ENCODE results near the gene RPL5.

The RPL5 gene

DNA sequence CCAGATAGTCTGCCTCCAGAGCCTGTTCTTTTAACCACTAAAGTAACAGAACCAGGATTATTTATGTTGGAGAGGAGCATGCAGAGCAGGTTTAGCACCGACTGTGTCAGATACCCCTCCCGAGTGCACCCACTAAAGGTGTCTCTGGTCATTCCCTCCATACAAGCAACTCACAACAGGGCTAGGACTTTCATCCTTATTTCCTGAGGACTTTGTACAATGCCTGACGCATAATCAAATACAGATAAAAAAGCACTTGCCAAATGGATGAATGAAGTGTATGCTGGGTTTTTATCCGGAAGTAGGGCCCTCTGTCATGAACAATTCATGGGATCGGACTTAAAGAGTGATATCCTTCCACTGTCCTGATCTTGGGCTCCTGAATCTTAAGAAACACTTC, 26.0 kb downstream of the RPL5 start:
- no peak for DNase-seq (ENCODE audit: low read depth)

DNA sequence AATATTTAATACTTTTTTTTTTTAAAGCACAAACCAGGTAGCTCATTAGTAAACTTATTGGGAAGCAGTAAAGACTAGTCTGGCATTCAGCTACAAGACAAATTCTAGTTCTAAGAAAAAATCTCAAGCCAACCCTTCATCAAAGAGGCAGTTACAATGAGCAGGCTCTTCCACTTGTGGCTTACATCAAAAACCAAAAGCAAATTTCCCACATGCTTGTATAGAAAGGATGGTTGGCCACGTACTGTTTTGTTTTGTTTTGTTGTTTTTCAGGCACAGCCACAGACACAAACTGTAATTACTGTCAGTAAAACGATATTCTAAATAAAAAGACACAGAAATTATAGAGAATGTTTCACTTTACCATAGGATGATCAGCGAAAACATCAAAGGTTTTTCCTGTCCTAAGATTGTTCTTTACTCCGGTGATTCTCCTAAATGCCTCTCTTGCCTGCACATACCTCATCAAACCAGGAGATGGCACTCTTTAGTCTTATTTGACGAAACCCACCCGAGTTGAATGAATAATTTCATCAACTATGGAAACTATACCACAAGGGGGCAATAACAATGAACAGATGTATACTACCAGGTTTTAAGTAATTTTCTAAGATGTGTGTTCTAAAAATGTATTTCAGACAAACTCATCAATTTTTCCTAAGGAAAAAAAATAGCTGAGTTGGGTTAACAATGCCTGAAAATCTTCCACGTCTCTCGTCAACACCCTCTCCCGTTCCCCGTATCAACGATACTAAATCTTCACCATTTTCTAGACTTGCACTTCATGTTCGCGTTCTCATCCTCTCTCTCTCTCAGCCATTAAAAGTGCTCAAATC, 26.9 kb downstream of the RPL5 start:
- DNase-seq (ENCODE audit: low read depth) = no peak

DNA sequence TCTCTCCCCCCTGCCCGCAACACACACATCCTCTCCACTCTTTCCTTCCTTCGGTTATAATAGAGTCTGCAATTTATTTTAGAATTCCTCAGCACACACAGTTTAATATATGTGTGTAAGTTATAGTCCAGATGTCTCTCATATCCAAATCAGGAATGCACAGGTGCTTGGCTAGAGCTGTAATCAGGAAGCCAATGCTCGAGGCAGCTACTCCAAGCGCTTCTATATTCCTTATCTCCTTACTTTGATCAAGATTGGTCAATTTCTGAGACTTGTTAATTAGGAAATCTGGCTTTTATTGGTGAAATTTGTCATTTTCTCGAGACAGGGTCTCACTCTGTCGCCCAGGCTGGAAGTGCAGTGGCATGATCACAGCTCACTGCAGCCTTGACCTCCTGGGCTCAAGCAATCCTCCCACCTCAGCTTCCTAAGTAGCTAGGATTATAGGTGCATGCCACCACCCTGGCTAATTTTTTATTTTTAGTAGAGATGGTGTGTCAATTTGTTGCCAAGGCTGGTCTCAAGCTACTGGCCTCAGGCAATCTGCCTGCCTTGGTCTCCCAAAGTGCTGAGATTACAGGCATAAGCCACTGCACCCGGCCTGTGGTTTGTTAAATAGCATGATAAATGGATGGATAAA, 27.7 kb downstream of the RPL5 start:
- no peak for DNase-seq (ENCODE audit: low read depth)

DNA sequence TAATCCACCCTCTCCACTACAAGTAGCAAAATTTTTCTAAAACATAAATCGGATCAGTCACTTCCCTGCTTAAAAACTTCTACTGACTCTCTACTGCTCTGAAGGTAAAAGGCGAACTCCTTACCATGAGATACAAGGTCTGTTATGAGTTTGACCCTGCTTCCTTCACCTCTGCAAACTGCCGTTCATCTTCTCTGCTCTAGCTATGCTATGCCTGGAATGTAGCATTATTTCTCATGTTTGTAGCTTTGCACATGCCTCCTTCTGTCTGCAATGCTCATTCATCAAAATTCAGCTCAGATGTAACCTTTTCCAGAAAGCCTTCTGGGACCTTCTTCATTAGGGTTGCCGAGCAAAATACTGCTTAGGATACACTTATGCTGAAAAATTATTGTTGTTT, 30.8 kb downstream of the RPL5 start:
- no peak for DNase-seq (ENCODE audit: low read depth)

DNA sequence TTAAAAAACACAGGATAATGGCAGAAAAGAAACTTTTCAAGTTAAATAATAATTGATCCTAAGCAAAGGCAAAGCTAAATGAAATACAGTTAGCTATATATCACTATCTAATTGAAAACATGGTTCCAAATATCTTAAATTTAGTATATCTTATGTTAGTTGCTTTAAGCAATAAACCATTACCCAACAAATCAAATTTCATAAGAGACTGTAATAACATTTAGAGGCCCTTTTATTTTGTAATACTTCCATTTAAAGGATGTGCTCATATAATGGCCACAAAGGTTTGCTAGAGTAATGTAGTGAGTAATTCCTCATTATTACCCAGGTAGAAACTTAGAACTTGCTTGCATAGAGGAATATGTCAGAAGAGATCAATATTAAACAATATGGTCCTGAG, 32.3 kb downstream of the RPL5 start:
- DNase-seq (ENCODE audit: low read depth) = no peak

DNA sequence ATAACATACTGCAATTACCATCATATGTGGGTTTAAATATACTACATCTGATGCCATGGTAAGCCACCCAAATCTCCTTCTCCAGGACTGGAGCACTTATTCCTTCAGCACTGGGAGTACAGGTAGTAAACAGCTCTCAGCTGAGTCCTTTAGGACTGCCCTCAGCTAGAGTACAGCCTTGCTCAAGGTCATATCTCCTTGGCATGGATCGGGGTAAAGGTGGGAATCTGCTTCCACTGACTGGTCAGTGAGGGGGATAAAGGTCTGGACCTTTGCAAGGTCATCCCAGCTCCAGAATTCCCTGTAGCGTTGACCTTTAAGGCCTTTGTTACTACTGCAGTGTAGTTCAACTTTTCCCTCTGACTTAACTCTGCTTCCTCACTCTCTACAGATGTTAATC, 38.8 kb downstream of the RPL5 start:
- DNase-seq (ENCODE audit: low read depth) = no peak

DNA sequence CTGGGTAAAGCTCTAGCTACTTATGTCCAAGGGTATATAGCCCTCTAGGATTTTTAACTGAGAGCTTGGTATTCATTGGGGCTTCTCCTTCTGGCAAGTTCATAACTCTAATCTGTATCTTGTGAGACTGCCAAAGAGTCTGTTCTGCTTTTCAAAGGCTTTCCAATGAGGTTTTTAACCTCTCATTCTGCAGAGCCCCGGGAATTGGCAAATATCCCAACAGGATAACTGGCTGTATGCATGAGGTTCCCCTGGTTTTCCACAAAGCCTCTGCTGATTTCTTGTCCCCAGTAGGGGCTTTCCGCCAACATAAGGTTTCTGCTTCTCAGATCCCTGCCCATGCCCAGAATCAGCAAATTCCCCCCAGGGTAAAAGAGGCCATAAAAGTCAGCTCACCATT, 40.9 kb downstream of the RPL5 start:
- no peak for DNase-seq (ENCODE audit: low read depth)

DNA sequence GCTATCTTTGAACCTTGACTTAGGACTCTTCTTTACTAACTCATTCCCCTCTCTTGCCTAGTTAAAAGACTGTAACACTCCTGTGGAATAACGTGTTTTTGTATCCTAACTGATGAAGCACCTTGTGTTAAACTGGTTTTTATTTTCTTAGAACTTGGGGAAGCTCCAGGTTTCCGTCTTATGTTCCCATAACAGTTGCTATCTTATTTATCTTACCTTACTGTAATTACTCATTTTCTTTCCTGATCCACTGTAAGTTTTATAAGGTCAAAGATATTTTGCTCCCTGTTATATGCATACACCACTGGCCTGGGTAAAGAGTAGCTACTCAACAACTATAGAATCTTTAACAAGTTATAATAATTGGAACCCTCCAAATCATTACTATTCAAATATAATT, 43.1 kb downstream of the RPL5 start:
- no peak for DNase-seq (ENCODE audit: low read depth)

DNA sequence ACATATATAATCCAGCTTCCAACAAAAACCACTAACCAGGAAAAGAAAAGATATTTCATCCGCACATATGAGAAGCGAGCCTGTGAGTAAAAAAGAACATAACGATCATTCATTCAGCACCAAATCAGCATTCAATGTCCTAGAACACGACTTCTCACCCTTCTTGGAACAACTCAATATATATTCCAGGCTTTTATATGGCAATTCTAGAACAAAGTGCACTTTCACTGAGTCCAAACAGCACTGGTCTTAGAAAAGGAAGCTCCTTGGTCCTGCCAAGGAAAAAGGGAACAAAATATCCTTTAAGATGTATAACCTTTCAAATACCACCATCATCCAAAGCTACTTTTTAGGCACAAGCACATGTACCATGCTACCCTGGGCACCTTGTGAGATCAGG, 44.5 kb downstream of the RPL5 start:
- DNase-seq (ENCODE audit: low read depth) = no peak

DNA sequence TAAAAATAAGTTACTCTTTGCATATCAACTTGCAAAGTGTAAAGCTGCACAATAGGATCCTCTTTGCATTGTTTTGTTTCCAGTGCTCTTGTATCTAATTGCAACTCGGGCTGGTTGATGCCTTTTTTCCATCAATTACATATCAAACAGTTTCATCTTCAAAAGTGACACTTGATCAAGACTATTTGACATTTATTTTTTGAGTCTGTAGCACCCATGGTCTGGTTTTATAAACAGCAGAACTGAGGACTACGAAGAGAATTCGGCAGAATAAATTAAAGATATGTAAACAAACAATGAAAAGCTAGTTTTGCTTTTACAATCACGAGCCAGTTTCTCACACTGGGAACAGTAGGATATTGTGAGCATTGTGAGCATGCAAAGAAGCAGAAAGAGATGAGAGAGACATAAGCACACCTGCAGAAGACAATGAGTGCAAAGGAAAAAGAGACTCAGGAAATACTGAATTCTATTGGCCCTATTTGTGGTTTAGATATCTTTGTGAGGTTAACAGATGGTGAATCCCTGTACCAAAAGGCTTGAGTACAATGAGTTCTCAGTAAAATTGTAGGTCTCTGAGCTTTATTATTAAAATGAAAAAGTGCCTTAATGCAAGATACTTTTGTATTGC, 45.4 kb downstream of the RPL5 start:
- DNase-seq (ENCODE audit: low read depth) = no peak

DNA sequence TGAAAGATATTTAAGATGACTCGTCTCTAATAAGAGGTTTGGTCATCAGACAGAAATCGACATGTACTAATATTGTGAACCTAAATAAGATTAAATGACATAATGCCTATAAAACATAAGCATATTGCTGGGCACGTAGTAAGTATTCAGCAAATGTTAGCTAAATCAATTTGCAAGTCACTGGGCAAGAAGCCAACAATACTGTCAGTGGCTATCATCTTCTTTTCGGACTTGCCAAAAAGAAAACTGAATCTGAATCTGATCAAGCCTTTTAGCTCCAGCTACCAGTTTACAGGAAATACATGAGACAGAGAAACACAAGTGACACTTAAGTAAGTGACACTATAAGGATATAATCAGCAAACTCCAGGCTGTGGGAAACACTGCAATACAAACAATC, 46.0 kb downstream of the RPL5 start:
- no peak for DNase-seq (ENCODE audit: low read depth)

DNA sequence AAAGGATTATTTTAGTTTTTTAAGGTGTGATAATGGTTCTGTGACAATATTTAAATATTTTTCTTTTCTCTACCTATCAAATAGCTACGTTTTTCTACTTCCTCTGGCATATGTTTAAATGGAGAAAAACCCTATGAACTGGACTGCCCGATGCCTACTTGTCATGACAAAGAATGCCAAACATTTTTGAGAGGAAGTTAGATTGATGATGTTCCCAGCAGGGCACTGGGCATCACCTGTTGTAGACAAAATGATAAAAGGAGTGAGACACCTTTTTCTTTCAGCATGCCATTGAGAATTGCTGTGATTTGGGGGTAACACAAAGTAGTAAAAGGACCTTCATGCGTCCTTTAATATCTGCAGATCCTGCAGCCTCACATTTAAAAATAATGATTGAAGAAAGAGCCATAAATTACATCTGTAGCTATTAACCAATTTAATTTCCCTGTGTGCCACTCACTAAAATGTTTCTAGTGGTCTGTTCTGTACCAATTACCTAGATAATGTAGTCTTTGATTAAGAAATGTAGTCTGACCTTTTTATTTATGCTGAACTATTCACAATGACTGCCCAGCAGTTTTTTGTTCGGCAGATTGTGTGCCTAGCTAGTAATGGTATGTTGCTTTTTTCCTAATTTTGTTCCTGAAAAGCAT, 47.6 kb downstream of the RPL5 start:
- DNase-seq (ENCODE audit: low read depth) = no peak

DNA sequence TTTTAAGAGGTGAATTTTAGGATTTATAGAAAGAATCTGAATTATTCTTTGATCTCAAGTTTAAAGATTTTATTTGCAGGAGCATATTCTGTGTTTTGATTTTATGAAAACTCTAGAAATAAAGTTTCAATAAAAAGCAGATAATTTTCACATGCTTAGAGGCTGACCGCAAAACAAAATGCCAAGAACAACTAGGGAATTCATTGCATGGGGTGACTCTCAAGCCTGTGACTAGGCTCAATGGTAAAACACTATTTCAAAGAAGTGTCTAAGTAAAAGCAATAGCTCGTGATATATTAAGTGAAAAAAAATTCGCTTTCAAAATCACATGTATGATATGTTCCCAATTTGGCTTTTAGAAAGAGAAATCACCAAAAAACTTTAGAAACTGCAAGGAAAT, 49.6 kb downstream of the RPL5 start:
- no peak for DNase-seq (ENCODE audit: low read depth)

DNA sequence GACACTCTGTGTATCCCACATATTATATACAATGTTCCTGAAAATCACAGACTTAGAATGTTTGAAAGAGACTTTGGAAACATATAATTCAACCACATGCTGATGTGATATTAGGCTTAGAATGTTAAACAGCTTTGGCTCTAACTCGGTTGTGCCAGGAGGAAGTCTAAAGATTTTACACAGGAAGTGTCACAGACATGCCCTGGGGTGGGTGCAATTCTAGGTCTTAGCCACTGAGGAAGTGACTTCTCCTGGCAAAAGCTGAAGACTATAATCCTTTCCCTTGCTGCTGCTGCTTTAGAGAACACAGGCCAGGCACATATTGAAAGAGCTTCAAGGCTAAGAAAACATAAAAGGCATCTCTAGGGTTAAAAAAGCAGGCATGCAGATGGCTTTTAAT, 51.0 kb downstream of the RPL5 start:
- no peak for DNase-seq (ENCODE audit: low read depth)

DNA sequence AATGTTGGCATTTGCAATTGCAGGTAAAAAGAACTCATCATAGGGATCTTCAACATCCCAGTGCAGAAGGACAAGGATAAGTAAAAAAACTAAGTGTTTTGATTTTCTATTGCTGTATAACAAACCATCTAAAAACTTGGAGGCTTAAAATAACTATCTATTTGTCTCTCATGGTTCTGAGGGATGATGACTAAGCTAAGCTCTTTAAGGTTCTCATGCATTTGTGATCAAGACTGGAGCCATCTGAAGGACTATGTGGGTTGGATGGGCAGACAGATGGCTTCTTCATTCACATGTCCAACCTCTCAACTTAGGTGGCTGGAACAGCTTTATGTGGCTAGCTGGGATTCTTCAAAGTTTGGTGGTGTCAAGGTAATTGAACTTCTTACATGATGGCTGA, 51.5 kb downstream of the RPL5 start:
- DNase-seq (ENCODE audit: low read depth) = no peak

DNA sequence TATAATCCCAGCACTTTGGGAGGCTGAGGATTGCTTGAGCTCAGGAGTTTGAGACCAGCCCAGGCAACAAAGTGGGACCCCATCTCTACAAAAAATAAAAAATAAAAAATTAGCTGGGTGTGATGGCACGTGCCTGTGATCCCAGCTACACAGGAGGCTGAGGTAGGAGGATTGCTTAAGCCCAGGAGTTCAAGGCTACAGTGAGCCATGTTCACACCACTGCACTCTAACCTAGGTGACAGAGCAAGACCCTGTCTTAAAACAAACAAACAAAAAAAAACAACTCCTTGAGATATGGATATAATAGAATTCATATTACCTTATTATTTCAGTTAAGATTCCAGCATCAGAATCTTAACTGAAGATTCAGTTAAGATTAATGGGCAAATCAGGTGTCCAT, 52.4 kb downstream of the RPL5 start:
- no peak for DNase-seq (ENCODE audit: low read depth)

DNA sequence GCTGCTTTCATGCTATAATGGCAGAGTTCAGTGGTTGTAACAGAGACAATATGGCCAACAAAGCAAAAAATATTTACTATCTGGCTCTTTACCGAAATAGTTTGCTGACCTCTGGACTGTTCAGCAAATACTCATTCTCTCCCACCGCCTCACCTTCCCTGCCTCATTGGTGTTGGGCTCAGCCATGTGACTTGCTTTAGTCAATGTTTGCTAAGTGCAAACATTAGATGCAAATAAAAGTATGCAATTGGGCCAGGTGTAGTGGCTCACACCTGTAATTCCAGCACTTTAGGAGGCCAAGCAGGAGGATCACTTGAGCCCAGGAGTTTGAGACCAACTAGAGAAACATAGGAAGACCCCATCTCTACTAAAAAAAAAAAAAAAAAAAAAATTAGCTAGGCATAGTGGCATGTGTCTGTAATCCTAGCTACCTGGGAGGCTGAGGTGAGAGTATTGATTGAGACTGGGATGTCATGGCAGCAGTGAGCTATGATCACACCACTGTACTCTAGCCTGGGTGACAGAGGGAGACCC, 55.1 kb downstream of the RPL5 start:
- DNase-seq (ENCODE audit: low read depth) = no peak

DNA sequence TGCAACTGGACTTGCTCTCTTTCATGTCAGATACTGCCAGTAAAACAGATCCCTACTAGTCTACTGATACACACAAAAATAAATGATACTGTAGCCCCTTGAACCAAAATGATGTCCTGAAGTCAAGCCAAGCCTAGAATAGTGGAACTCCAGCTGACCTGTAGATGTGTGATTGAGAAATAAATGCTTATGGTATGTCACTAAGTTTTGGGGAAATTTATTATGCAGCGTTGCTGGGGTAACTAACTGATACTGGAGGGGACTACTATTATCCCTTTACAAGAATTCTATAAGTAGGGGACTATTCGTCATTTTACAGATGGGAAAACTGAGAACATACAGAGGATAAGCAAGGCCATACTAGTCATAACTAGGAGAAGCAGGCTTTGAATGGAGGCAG, 55.6 kb downstream of the RPL5 start:
- DNase-seq (ENCODE audit: low read depth) = no peak

All from stimulated activated CD8-positive, alpha-beta memory T cell treated with anti-CD3 and anti-CD28 coated beads, Interleukin-15, amount 100 ng/mL, for 24 hours (primary cell).